Activated T-cell treated with anti-CD3 and anti-CD28 coated beads, Interleukin-2, amount 50 U/mL, for 72 hours (primary cell): Measurements from ENCODE around the gene GRIA4. TPM values are rescaled to one million over a fixed set of nuclear protein-coding genes. Genes with fewer than 3 reads are reported as not detected.

Source experiments
- ATAC-seq, 2 donors: fragments of 150-1000 bp; cut with Tn5 transposase; replicated peaks in 1 of 2; 2 replicates each; pipeline ENCODE4 v1.10.0; 2021; ENCODE audit warnings: moderate library complexity in 2 of 2, mild to moderate bottlenecking in 1 of 2
- DNase-seq, 2 donors: peaks; one replicate each; pipeline ENCODE4 v3.0.0; 2021 to 2022; ENCODE audit warnings: mixed read lengths in 1 of 2
- H3K27ac Mint-ChIP-seq: one replicate; pipeline ENCODE4 v1.8.0; 2022; ENCODE audit warnings: mild to moderate bottlenecking, moderate library complexity, mixed read lengths
- H3K27me3 Mint-ChIP-seq: one replicate; pipeline ENCODE4 v1.8.0; 2022; ENCODE audit warnings: low read depth, mixed read lengths
- H3K36me3 Mint-ChIP-seq, 2 donors: one replicate each; pipeline ENCODE4 v1.8.0; 2022; ENCODE audit warnings: mixed read lengths in 2 of 2, mild to moderate bottlenecking in 1 of 2; ENCODE audit not compliant: insufficient read depth in 2 of 2
- H3K4me1 Mint-ChIP-seq: one replicate; pipeline ENCODE4 v1.8.0; 2022; ENCODE audit warnings: low read depth, mixed read lengths
- H3K4me3 Mint-ChIP-seq, 2 donors: one replicate each; pipeline ENCODE4 v1.8.0; 2022; ENCODE audit warnings: mild to moderate bottlenecking in 2 of 2, mixed read lengths in 2 of 2, moderate library complexity in 2 of 2
- H3K9me3 Mint-ChIP-seq, 2 donors: one replicate each; pipeline ENCODE4 v1.8.0; 2022; ENCODE audit warnings: mixed read lengths in 2 of 2
- total RNA-seq, 2 donors: library from RNA; stranded (reverse); gene quantifications; one replicate each; pipeline ENCODE4 v1.2.3, GENCODE V29; 2022

Gene GRIA4
- total RNA-seq, 2 donors from 2014 or later: not detected

- ATAC-seq (no peak), DNase-seq (no peak)
- Mint-ChIP-seq H3K4me1 (no peaks in the 10 kb centered on the region), H3K4me3 (no peak overlapping the region), H3K36me3 (no peaks in the 10 kb centered on the region), H3K27me3 (no peaks in the 10 kb centered on the region), H3K9me3 (peaks cover 2 to 3% of the 10 kb centered on the region in 2 donors), H3K27ac (no peak overlapping the region)
Measured at GRCh38 chr11:105647780-105648179, 37.9 kb downstream of the GRIA4 start.

DNA sequence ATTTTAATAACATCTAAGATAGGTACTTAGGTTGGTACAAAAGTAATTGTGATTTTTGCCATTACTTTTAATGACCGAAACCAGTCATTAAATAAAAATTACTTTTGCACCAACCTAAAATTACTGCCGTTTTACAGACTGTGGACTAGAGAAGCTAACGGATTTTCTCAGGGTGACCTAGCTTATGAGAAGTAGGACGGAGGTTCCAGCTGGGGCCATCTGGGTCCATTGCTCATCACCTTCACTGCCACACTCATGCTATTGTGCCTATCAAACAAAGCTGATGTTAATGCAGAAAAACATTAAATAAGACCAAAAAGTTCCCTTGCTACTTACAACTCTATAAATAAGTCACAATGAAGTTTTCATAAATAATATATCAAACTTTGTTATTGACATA lies 38.9 kb downstream of the GRIA4 start:
- Mint-ChIP-seq H3K36me3 (no peaks in the 10 kb centered on the region), H3K4me3 (no peak overlapping the region), H3K27me3 (no peaks in the 10 kb centered on the region), H3K4me1 (no peaks in the 10 kb centered on the region), H3K9me3 (peaks cover 2 to 3% of the 10 kb centered on the region in 2 donors), H3K27ac (no peak overlapping the region)
- DNase-seq: no peak
- ATAC-seq: no peak

DNA sequence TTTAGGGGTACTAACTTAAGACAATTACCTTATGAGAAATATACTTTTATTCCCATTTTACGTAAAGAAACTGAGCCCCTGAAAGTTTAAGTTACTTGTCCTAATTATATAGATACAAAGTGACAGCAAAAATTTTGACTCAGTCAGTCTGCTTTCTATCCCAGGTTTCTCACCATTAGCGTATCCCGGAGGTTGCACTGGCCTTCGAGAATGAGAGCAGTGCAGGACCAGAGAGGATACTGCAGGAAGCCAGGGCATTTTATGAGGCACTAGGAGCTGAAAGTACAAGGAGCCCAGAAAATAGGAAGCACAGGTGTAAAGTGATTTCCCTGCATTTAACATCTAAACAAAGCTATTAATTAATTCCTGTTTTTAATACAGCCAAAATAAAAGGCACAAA lies 55.4 kb downstream of the GRIA4 start:
- no peak overlapping the region for H3K27ac Mint-ChIP-seq
- peaks cover 0 to 2% of the 10 kb centered on the region in 2 donors for H3K9me3 Mint-ChIP-seq
- no peak for ATAC-seq
- no peak for DNase-seq
- H3K4me3 Mint-ChIP-seq: no peak overlapping the region
- no peaks in the 10 kb centered on the region for H3K36me3 Mint-ChIP-seq
- no peaks in the 10 kb centered on the region for H3K4me1 Mint-ChIP-seq
- H3K27me3 Mint-ChIP-seq: no peaks in the 10 kb centered on the region

- no peaks in the 10 kb centered on the region for H3K36me3 Mint-ChIP-seq
- no peak overlapping the region for H3K4me3 Mint-ChIP-seq
- H3K27me3 Mint-ChIP-seq: no peaks in the 10 kb centered on the region
- peaks cover 0 to 2% of the 10 kb centered on the region in 2 donors for H3K9me3 Mint-ChIP-seq
- no peak for DNase-seq
- H3K4me1 Mint-ChIP-seq: no peaks in the 10 kb centered on the region
- no peak overlapping the region for H3K27ac Mint-ChIP-seq
- no peak for ATAC-seq
Measured at GRCh38 chr11:105667441-105667840, 57.6 kb downstream of the GRIA4 start.

DNA sequence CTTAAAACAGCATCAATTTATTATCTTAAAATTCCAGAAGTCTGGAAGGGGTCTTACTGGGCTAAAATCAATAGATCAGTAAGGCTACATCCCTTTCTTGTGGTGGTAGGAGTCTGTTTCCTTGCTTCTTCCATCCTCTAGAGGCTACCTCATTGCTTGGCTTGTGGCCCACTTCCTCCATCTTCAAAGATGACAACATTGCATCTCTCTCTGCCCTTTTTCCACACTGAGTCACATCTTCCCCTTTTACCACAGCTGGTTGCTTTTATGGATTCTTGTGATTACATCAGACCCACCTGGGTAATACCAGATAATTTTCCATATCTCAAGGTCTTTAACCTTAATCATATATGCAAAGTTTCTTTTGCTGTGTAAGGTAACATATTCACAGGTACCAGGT lies 60.9 kb downstream of the GRIA4 start:
- ATAC-seq (no peak), DNase-seq (no peak)
- Mint-ChIP-seq H3K36me3 (no peaks in the 10 kb centered on the region), H3K9me3 (peaks cover 0 to 5% of the 10 kb centered on the region in 2 donors), H3K4me3 (no peak overlapping the region), H3K27ac (no peak overlapping the region), H3K27me3 (no peaks in the 10 kb centered on the region), H3K4me1 (no peaks in the 10 kb centered on the region)

DNA sequence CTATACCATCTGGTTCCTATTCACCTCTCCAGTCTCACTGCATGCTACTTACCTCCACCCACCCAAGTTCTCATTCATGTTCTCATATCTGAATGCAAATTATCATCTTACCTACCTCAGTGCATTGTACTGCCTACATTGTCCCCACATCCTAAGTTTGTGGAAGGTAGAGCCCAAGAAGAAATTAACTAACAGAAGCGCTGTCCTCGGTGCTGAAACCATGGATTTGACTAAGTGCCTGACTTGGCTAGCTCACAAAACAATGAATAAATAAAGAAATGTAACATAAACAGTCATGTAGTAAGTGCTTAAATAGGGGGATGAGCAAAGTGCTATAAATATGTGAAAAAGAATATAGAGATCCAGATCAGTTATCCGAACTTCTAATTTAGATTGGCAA lies 63.2 kb downstream of the GRIA4 start:
- no peaks in the 10 kb centered on the region for H3K27me3 Mint-ChIP-seq
- H3K27ac Mint-ChIP-seq: no peak overlapping the region
- no peaks in the 10 kb centered on the region for H3K4me1 Mint-ChIP-seq
- H3K9me3 Mint-ChIP-seq: peaks cover 0 to 4% of the 10 kb centered on the region in 2 donors
- H3K36me3 Mint-ChIP-seq: no peaks in the 10 kb centered on the region
- ATAC-seq: no peak
- peak; percentile 0 to 3 for DNase-seq
- no peak overlapping the region for H3K4me3 Mint-ChIP-seq

DNA sequence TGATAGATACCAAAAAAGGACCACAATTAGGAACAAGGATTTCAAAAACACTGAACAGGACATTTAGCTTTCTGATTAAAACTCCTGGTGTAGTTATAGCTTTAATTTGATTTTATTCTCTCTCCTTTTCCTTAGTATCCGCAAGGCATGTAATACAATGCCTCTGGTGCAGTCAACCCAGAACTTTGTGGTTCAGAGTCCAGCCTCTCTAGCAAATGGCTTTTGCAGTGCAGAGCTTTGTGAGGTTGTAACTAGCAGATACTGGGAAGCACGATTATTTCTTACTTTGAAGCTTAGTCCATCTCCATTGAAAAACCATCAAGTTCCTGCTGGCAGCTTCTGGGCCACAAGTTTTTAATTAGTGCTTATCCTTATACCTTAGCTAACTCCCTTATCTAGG lies 79.8 kb downstream of the GRIA4 start:
- Mint-ChIP-seq H3K36me3 (no peaks in the 10 kb centered on the region), H3K27me3 (no peaks in the 10 kb centered on the region), H3K9me3 (no peaks in the 10 kb centered on the region), H3K4me3 (no peak overlapping the region), H3K4me1 (no peaks in the 10 kb centered on the region), H3K27ac (no peak overlapping the region)
- ATAC-seq (no peak), DNase-seq (no peak)

DNA sequence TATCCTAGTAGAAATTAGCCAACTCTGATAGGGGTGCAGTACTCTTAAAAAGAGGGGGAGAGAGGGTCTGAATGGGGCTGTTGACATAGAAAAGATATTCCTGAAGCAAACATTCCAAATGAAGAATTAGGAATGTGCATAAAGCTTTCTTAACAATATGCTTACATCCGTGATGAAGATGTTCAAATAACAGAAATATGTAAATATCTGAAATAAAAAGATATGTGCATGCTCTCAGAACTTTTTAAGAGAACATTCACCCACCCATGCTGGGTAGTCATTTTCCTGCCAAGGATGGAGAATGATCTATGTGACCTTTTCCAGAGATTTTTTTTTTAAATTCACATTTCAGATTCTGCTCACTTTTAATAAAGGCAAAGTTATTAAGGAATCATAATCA lies 80.6 kb downstream of the GRIA4 start:
- no peak for ATAC-seq
- DNase-seq: no peak
- Mint-ChIP-seq H3K36me3 (no peaks in the 10 kb centered on the region), H3K4me1 (no peaks in the 10 kb centered on the region), H3K27me3 (no peaks in the 10 kb centered on the region), H3K9me3 (no peaks in the 10 kb centered on the region), H3K4me3 (no peak overlapping the region), H3K27ac (no peak overlapping the region)

DNA sequence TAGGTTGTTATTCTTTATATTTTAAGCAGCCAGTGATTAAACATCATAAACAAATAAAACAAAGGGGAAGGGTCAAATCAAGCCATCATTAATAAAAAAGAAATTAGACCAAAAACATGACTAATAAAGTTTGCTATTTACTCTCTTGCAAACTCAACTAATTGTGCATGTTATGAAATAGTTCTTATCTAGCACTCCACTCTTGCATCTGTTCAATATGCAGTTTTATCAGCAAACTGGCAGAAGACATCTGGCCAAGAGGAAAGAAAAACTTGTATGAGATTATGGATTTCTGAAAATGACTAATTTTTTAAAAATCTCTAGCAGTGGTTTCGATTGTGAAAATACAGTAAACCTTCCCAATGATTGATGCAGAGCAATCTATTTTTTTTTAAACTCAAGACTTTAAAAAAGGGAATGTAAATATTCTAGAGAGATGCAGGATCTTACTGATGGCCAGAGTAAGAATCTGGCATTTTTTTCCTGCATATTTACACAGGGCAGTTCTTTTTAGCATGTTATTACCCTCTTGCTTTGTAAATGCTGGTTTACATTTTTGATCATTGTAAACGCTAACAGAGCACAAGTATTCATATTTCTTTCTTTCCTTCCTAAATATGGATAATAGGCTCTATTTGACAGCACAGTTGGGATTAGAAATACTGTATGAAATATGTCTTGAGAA lies 83.3 kb downstream of the GRIA4 start:
- Mint-ChIP-seq H3K9me3 (peaks cover 0 to 2% of the 10 kb centered on the region in 2 donors), H3K27me3 (no peaks in the 10 kb centered on the region), H3K4me1 (no peaks in the 10 kb centered on the region), H3K36me3 (no peaks in the 10 kb centered on the region), H3K4me3 (no peak overlapping the region), H3K27ac (no peak overlapping the region)
- no peak for ATAC-seq
- DNase-seq: no peak

- peaks cover 0 to 2% of the 10 kb centered on the region in 2 donors for H3K9me3 Mint-ChIP-seq
- H3K36me3 Mint-ChIP-seq: no peaks in the 10 kb centered on the region
- DNase-seq (no peak), ATAC-seq (no peak)
- no peak overlapping the region for H3K4me3 Mint-ChIP-seq
- no peaks in the 10 kb centered on the region for H3K4me1 Mint-ChIP-seq
- no peaks in the 10 kb centered on the region for H3K27me3 Mint-ChIP-seq
- no peak overlapping the region for H3K27ac Mint-ChIP-seq
Measured at GRCh38 chr11:105696000-105696399, 86.1 kb downstream of the GRIA4 start.

DNA sequence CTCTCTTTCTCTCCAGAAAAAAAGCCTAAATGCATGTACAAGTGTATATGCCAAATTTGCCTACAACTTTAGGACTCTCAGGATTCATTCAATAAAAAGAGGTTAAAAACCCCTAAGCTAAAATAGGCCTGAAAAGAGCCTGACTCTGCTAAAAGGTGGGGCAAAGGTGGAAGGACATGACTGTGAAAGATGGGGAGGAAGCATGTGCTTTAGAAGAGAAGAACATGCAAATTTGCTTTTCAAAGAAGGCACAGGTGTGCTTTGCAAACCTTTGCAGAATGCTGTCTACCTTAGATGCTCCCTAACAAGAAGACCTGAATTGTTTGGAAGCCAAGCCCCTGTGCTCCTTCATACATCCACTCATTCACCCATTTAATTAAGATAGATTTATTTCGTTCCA lies 87.4 kb downstream of the GRIA4 start:
- ATAC-seq (no peak), DNase-seq (no peak)
- H3K27me3 Mint-ChIP-seq: no peaks in the 10 kb centered on the region
- no peak overlapping the region for H3K27ac Mint-ChIP-seq
- peaks cover 0 to 2% of the 10 kb centered on the region in 2 donors for H3K9me3 Mint-ChIP-seq
- H3K4me3 Mint-ChIP-seq: no peak overlapping the region
- H3K4me1 Mint-ChIP-seq: no peaks in the 10 kb centered on the region
- no peaks in the 10 kb centered on the region for H3K36me3 Mint-ChIP-seq

GRCh38 chr11:105699203-105699602 lies 89.3 kb downstream of the GRIA4 start:
- H3K36me3 Mint-ChIP-seq: no peaks in the 10 kb centered on the region
- H3K27me3 Mint-ChIP-seq: no peaks in the 10 kb centered on the region
- ATAC-seq (no peak), DNase-seq (no peak)
- H3K27ac Mint-ChIP-seq: no peak overlapping the region
- H3K4me1 Mint-ChIP-seq: no peaks in the 10 kb centered on the region
- H3K4me3 Mint-ChIP-seq: no peak overlapping the region
- peaks cover 0 to 2% of the 10 kb centered on the region in 2 donors for H3K9me3 Mint-ChIP-seq

GRCh38 chr11:105700271-105700670 lies 90.4 kb downstream of the GRIA4 start:
- ATAC-seq (no peak), DNase-seq (no peak)
- no peaks in the 10 kb centered on the region for H3K36me3 Mint-ChIP-seq
- H3K9me3 Mint-ChIP-seq: peaks cover 0 to 2% of the 10 kb centered on the region in 2 donors
- no peaks in the 10 kb centered on the region for H3K27me3 Mint-ChIP-seq
- H3K4me3 Mint-ChIP-seq: no peak overlapping the region
- no peak overlapping the region for H3K27ac Mint-ChIP-seq
- no peaks in the 10 kb centered on the region for H3K4me1 Mint-ChIP-seq

- peaks cover 0 to under 1% of the 10 kb centered on the region in 2 donors for H3K9me3 Mint-ChIP-seq
- DNase-seq: no peak
- no peaks in the 10 kb centered on the region for H3K4me1 Mint-ChIP-seq
Measured at GRCh38 chr11:105701098-105701497, 91.2 kb downstream of the GRIA4 start.

More at GRCh38 chr11:105701098-105701497, 91.2 kb downstream of the GRIA4 start:
- H3K27me3 Mint-ChIP-seq: no peaks in the 10 kb centered on the region
- ATAC-seq: no peak
- no peak overlapping the region for H3K4me3 Mint-ChIP-seq
- H3K27ac Mint-ChIP-seq: no peak overlapping the region
- H3K36me3 Mint-ChIP-seq: no peaks in the 10 kb centered on the region
